Measurements from ENCODE around the gene CAPN9.
"Not testable (repeated sequence)": the region's sequence is repeated elsewhere in the genome, so short reads cannot be mapped to it uniquely, and the experiment has no call there.

The CAPN9 gene

DNA sequence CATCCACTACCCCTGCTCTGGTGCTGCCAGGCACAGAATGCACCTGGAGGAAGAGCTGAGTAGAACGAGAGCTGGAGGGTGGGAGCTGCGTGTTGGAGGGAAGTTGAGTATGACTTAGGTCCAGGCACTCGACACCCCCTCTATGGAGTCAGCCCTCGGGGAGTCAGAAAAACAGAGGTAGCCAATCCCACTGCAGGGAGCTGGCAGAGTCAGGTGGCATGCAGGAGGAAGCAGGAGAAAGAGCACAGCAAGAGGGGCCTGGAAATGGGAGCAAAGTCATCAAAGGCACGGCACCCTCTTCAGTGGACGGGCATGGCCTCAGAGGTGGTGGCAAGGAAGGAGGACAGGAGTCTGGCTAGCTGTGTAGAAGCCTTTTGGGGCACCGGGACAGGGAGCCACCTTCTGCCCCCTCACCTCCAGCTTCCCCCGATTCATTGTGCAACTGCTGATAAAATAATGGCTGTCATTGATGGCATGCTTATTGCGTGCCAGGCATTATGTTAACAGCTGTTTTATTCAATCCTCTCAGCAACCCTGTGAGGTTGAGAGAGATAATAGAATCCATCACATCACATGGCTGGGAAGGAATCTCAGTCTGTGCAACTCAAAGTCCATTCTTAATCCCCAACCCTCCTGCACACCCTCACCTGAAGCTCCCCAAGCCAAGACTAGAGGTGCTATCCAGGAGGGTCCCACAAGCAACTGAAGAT is 79.1 kb downstream of the CAPN9 start:
- DNase-seq, result no peak

DNA sequence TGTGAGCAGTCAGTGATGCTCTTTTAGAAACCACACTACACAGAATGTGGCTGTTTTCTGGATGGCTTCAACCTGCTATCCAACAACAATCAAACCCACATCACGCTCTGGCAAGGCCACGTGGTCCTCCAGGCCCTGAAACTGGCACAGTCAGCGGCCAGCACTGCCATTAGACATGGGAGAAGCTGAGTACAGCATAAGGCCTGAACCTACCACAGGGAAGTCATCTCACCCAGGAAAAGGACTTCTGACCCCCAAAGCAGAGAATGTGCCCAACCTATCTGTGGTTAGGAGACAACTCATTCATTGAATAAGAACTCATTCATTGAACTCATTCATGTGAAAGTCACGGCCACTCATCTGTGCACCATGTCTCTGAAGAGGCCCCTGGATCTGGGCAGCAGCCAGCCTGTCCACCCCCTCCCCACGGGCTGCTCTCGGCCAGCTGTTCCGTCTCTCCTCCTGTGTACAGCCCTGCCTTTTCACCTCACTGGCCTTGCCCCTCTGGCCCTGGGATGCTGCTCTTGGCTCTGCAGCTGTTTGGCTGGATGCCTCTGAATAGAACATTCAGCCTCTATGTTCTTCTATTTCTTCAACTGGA is 80.0 kb downstream of the CAPN9 start:
- DNase-seq, result no peak

DNA sequence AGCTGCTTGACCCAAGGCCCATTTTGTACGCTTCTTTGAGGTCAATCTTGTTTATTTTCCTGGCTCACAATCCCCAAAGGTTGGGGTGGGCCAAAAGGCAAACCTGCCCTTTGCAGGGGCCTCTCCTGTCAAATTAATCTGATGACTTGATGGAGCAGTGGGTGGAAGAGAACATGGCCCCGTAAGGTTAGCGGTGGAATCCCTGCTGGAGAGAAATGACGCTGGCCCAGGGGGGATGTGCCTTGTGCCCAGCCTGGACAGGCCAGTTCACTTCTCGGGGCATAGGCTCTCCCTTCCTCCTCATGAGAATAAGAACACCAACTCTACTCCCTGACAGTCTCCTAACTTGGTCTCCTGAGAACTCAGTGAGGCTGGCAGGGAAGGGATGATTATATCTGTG is 80.6 kb downstream of the CAPN9 start:
- DNase-seq, result no peak

DNA sequence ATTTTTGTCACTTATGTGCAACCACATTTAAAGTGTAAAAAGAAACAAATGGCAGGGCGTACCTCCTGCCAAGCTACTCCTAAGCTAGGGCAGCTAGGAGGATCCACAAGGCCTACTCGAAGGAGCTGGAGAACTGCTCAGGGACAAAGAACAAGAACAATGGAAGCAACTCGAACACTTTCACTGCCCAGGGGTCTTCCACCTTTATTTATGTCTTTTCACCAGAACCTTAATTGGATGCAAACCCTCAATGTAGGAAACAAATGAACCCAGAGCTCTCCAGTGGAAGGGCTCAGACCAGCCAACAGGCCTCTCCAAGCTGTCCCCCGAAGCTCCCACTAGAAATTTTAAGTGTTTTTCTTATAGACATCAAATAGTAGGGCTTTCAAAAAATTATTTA is 81.2 kb downstream of the CAPN9 start:
- DNase-seq, result no peak

DNA sequence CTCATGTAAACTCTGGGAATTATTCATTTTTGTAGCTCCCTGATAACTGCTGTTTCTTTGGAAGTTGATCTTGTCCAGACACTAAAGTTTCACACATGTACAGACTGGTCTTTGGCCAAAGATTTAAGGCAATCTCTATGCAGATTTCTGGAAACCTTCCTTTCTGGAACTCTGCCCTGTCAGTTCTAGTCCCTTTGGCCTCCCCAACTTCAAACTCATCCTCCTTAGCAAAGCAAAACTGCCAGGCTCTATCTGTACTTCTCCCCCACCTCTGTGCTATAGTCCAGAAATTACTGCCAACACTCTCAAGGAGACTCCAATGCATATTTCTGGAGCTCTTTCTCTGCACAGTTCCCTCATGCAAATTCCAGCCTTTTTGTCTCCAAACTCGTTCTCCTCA is 84.6 kb downstream of the CAPN9 start:
- DNase-seq, result no peak

DNA sequence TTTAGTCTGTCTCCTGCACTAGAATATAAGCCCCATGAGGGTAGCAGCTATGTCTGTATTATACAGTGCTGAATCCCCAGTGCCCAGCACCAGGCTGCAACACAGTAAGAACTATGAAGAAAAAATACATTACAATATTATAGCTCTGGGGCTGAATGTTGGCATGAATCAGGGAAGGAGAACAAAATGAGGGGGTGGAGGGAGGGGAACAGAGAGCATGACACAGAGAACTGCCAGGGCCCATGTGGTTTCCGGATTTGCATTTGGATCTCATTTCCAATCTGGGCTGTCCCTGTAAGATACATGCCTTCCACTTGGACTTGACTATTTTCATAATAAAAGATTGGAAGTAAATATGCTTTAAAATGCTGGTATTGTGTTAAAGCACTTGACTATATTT is 85.3 kb downstream of the CAPN9 start:
- DNase-seq, result no peak

DNA sequence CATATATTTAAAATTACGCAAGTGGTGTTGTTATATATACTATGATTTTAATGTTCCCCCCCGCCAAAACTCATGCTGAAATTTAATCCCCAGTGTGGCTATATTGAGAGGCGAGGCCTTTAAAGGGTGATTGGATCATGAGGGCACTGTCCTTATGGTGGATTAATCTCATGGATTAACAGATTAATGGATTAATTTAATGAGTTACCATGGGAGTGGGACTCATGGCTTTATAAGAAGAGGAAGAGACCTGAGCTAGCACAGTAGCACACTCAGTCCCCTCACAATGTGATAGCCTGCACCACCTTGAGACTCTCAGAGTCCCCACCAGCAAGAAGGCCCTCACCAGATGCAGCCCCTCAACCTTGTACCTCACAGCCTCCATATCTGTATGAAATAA is 86.3 kb downstream of the CAPN9 start:
- no peak for DNase-seq

DNA sequence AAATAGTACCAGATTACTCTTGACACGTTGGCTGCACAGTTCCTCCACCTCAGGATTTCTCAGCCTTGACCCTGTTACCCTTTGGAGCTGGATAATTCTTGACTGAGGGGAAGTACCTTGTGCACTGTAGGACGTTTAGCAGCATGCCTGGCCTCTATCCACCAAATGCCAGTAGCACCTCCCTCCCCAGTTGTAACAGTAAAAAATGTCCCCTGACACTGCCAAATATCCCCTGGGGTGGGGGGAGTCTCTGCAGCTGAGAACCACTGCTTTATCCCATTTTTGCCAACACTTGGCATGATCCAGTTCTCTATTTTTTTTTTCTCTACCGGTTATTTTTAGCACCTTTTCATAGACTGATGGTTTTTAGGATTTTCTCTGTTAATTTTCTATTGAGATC is 87.1 kb downstream of the CAPN9 start:
- no peak for DNase-seq

DNA sequence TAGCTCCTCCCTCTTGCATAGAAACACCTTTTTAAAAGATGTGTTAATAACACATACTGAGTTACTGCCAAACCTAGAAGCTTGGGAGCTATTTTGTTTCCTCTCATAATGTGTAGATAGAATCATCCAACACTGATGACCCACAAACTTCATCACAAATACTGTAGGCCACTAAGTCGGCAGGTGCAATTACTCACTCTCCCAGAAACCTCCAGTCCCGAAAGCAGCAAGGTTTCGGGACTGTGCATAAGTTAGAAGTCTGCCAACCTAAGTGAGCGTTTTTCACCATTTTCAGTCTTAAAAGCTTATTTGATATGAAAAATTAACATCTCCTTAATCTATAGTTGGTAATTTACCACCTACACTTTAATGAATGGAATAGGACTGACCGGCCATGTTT is 89.2 kb downstream of the CAPN9 start:
- DNase-seq, result no peak

DNA sequence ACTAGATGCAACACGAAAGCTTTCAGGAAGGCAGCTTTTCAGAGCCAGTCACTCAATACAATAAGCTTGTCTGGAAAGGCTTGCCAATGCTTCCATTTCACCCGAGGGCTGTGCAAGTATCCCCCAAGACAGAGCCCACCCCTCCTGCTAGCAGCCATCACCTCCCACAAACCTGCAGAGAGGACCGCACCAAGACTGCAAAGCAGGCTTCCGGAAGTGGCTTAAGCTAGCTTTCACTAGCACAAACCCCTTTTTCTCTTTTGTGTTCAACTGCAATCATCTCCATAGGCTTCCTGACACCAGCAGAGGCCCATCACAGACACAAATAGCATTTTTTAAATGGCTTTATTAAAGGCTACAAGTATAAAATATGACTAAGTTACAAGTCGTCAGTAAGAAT is 89.6 kb downstream of the CAPN9 start:
- DNase-seq, result no peak

DNA sequence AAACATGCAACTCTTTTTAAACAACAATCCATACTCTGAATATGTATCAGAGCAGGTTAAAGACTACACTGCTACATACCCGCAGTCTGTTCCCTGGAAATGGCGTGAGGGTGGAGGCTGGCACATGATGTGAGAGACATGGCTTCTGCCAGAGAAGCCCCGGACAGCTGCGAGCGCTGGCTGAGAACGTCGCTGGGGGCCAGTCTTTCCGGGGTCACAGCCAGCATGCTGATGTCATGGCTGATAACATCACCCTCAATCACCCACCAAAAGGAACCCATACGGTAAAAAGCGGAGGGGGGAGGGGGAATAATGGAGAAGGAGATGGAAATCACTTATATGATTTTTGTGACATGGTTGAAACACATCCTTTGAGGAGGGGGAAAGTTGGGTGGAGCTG is 92.0 kb downstream of the CAPN9 start:
- DNase-seq, result no peak

DNA sequence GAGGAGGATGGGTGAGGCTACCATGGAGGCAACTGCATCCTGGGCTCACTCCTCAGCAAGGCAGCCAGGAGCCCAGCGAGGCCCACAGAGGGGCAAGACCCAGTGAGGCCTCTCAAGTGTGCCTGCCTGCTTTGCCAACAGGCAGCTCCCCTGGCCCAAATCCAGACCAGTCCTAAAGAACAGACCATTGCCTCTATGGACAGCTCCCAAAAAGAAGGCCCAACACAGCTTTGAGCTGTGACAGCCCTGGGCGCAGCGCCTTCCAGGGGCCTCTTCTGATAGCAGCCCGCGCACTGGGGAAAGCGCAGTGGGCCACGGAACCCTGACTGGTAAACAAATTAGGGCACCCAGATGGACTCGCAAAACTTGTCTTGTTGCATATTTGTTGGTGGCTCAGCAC is 95.6 kb downstream of the CAPN9 start:
- DNase-seq, result no peak

DNA sequence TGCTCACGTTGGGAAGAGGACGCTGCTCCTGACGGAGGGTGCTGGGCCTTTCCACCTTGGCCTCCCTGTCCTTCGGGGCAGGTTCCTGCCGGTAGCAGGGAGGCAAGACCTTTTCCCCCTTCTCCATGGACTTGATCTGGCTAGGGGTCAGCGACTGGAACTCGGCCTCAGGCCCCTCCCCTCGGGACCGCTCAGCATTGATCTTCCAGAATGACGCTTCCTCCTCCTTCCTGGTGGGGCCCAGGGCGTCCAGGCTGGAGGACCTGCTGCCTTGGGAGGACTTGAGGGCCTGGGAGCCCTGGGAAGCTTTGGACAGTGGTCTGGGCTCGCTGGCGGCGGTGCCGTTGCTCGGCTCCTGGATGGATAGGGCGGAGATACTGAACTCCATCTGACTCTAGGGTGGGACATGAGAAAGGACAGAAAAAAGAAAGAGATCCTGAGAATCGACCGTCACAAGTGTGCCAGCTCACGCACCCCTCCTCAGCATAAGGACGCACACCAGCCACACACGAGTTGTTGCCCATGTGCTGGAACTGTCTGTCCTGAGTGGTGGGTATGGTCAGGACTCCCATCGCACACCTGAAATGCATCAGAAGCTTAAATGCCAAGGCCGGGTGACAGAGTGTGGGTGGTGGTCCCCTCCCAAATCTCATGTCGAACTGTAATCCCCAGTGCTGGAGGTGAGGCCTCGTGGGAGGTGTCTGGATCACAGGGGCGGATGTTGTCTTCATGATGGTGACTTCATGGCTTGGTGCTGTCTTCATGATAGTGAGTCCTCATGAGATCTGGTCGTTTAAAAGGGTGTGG is 96.5 kb downstream of the CAPN9 start:
- DNase-seq, result no peak

DNA sequence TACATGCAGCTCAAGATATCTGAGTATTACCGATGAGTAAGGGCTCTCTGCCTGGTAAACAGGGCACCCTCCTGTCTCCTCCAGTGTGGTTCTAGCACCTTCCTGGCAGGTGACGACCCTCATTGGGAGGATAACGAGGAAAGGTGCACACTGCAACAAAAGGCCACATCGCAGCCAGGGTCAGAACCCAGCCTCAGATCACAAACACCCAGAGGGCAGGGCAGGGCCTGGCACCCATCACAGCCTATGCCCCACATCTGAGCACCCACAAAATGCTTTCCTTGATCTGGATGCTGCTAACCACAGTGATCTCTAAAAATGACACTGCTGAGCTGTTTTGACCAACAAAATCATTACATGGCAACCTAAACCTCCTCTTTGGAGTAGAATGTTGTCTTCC is 97.4 kb downstream of the CAPN9 start:
- DNase-seq, result no peak

DNA sequence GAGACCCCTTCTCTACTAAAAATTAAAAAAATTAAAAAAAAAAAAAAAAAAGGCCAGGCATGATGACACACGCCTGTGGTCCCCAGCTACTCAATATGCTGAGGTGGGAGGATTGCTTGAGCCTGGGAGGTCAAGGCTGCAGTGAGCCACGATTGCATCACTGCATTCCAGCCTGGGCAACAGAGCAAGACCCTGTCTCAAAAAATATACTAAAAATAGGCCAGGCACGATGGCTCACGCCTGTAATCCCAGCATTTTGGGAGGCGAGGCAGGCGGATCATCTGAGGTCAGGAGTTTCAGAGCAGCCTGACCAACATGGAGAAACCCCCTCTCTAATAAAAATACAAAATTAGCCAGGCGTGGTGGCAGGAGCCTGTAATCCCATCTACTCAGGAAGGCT is 98.0 kb downstream of the CAPN9 start:
- DNase-seq, result not testable (repeated sequence)

DNA sequence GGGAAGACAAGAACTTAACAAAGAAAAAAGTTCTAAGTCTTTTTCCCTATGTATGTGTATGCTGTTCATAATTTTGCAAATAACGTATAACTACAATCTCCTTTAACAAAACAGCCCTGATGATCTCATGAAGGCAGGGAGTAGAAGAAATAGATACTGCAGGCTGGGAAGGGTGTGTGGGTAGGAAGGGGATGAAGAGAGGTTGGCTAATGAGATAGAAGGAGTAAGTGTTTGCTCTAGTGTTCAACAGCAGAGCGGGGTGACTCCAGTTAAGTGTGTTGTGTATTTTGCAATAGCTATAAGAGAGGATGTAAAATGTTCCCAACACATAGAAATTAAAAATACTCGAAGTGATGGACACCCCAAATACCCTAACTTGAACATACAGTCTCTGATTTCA is 101.0 kb downstream of the CAPN9 start:
- no peak for DNase-seq

DNA sequence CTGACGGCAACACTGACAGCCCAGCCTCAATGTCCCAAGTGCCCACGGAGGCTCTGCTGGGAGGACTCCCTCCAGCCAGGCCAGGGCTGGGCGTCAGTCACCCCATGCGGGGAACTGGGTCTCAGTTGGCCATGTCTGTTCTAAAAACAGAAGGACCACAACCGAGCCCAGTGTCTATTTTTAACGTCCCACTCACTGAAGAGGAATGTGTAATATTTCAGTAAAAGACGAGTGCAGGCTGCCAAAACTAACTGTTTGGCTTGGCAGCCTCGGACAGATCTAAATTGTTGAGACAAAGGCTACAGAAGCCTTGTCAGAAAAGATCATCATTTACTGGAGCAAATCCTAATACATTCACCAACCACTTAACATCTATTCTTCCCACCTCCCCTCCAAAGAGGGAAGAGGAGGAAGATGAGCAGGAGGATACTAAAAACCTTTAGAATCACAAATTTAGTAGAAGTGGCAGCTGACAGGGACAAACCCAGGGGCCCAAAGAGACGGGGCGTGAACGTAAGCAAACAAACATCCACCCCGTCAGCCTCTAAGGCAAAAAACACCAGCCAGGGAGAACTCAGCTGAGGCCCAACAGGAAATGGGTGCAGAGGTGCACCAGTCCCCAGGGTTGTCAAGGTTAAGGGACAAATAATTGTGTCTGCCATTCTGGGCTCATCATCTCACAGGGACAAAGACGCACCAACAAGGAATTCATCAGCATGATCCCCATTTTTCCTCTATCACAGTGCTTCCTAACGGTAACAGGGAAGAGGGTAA is 102.5 kb downstream of the CAPN9 start:
- no peak for DNase-seq

DNA sequence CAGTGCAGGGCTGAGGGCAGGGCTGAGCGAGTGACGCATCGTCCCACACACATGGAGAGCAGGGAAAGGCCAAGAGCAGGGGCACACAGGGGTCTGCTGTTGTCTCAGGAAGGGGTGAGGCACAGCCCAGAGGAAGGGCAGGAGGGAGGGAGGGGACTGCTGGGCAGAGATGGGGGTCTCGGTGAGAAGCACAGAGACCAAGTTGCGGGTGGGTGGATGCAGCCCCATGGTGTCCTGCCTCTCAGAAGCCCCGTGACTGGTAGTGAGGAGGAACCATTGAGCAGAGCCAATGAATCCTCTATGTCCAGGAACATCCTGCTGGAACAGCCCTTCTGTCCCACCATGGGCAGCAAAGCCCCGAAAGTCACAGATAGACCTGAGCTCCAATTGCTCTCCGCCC is 103.4 kb downstream of the CAPN9 start:
- no peak for DNase-seq

DNA sequence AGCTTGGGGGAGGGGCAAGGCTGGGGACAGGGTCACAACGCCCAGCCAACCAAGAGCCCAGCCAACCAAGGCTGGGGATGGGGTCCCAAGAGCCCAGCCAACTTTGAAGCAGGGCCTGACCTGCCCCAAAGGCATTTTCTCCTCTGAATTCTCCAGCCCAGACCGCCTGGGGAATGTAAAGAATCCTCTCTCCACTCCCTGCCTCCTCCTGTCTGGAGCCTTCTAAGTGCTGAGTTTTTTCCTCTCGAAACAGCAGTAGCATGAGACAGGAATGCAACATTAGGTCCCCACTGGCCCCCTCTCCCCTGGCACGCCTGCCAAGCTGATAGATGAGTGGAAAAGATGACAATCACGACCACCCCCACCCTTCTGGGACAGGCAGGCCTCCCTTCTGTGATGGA is 104.1 kb downstream of the CAPN9 start:
- no peak for DNase-seq

All from CD4-positive, alpha-beta T cell treated with Interleukin-12 subunit alpha and Interleukin-12 subunit beta, for 1 hour (primary cell).